Measurements from ENCODE around the gene SLC38A10.

DNA sequence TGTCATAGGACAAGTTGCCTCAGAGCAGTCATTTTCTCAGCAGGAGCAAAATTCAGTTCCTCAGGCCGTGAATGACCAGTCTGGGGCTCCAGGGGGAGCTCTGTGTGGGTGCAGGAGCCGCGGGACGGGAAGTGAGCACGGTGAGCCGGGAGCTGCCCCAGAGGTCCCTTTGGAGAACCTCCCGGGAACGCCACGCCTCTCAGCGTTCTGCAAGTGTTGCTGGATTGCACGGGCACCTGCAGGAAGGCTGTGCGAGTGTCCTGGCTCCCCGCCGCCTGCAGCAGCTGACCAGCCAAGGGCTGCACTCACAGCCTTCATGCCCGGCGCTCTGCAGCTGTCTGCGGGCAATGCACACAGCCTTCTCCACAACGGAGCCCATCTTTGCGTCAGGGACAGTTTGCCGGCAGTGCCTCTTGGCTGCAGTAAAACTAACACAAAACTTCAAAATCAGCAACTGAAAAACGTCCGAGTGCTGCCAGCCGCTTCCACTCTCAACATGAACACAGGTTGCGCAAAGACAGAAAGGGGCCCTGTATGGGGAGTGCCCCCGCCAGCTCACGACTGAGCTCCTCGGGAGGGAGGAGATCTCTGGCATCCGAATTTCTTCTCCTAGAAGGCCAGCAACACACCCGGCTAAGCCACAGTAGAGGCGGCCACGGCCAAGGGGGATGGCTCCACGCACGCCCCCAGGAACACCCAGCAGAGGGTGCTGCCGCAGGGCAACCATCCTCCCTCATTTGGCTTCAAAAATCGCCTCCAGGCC is 40.0 kb downstream of the SLC38A10 start:
- peak in 5 of 6 experiments; percentile 39 to 54 (median 44) for TF ChIP-seq CTCF (IDR thresholded peaks at IDR 0.05)
- TF ChIP-seq POLR2A (IDR thresholded peaks at IDR 0.05), result peak in 1 of 4 donors; percentile 8
